ENCODE results near the gene POPDC2.

The POPDC2 gene

DNA sequence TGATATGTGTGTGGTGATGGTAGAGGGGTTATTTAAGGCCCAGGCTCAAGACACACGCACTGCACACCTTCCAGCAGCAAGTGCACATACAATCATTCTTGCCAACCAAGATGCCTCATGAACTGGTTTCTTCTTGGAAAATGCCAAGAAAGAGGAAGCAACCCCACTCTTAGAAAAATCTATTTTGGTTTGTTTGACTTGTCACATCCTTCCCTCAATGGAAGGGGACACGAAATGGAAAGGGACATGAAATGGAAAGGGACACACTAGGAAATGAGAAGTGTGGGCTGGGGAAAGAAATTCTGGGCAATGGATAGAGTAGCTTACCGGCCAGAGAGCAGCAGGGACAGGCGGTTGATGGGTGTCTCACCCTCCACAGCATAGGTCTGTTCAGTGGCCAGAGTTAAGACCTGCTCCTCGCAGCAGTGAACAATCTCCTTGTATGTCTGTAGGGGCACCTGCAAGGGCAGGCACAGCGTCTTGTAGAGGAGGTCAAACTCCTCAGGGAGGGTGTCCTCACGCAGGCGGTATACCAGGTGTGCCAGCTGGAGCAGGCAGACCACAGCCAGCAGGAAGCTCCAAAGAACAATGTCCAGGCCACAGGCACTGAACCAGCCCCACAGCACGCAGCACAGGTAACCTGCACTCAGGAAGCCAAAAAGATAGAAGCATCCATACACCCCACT lies 640 bp downstream of the POPDC2 start:
- no peak overlapping the region for H3K4me3 ChIP-seq (ENCODE audit: low read depth, low read length)
- TF ChIP-seq, protein P1, sequence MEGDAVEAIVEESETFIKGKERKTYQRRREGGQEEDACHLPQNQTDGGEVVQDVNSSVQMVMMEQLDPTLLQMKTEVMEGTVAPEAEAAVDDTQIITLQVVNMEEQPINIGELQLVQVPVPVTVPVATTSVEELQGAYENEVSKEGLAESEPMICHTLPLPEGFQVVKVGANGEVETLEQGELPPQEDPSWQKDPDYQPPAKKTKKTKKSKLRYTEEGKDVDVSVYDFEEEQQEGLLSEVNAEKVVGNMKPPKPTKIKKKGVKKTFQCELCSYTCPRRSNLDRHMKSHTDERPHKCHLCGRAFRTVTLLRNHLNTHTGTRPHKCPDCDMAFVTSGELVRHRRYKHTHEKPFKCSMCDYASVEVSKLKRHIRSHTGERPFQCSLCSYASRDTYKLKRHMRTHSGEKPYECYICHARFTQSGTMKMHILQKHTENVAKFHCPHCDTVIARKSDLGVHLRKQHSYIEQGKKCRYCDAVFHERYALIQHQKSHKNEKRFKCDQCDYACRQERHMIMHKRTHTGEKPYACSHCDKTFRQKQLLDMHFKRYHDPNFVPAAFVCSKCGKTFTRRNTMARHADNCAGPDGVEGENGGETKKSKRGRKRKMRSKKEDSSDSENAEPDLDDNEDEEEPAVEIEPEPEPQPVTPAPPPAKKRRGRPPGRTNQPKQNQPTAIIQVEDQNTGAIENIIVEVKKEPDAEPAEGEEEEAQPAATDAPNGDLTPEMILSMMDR (IDR thresholded peaks at IDR 0.05; ENCODE audit: insufficient read depth, low read depth, low read length, missing control alignments), result no peak
- DNase-seq (ENCODE audit: low read depth), result no peak

GRCh38 chr3:119658994-119659393 lies 1.4 kb downstream of the POPDC2 start:
- no peak overlapping the region for H3K4me3 ChIP-seq (ENCODE audit: low read depth, low read length)
- TF ChIP-seq, protein P1 (IDR thresholded peaks at IDR 0.05; ENCODE audit: insufficient read depth, low read depth, low read length, missing control alignments), result no peak
- DNase-seq (ENCODE audit: low read depth), result no peak

GRCh38 chr3:119657887-119658702 lies 2.3 kb downstream of the POPDC2 start:
- TF ChIP-seq, protein P1 (IDR thresholded peaks at IDR 0.05; ENCODE audit: insufficient read depth, low read depth, low read length, missing control alignments), result no peak
- peak; percentile 39 for DNase-seq (ENCODE audit: low read depth)
- H3K4me3 ChIP-seq (ENCODE audit: low read depth, low read length), result no peak overlapping the region

GRCh38 chr3:119653876-119654275 lies 6.5 kb downstream of the POPDC2 start:
- no peak overlapping the region for H3K4me3 ChIP-seq (ENCODE audit: low read depth, low read length)
- DNase-seq (ENCODE audit: low read depth), result no peak
- TF ChIP-seq, protein P1 (IDR thresholded peaks at IDR 0.05; ENCODE audit: insufficient read depth, low read depth, low read length, missing control alignments), result no peak

DNA sequence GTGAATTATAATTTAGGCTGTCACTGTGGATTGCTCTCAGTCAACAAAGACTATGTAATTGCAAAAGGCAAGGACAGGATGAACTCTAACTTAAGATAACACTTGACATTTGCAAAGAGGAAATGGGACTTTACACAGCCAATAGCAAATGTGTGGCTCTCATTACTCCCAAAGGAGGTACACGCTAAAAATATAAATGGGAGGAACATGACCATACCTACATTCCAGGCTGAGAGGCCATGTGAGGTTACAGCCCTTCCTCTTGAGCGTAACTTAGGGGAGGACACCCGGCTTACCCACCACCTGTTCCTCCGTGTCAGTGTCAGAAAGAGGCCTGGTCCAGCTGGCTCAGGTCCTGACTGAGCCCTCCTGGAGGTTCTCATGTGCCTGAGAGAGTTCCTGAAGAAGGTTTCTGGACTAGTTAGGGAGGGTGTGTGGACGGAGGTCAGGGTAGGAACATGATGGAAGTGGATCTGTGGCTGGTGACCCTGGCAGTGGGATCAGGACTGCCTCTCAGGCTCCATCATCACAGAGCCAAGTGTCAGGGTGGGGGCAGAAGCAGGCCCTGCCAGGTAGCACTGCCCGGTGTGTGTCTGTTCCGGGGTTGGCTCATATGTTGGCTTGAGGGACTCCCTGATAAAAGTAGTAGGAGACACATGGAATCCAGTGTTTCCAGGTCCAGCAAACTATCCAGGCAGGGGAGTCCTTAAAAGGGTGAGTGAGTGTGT lies 7.9 kb downstream of the POPDC2 start:
- no peak overlapping the region for H3K4me3 ChIP-seq (ENCODE audit: low read depth, low read length)
- no peak for DNase-seq (ENCODE audit: low read depth)
- TF ChIP-seq, protein P1 (IDR thresholded peaks at IDR 0.05; ENCODE audit: insufficient read depth, low read depth, low read length, missing control alignments), result no peak

DNA sequence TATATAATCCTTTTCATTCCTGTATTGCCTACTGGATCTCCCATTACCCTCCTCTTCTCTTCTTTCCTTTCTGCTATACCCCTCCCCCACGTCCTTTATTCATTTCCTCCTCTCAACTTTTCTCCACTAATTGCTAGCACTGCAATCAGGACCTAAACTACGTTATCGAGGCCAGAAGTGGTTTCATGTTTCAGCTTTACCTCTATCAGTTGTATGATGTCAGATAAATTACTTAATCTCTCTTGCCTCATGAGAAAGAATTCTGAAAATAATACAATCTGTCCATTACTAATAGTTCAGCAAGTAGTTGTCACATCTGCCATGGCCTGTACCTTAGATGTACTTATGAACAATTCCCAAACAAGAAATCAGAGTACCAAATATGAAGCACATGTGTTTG lies 10.6 kb downstream of the POPDC2 start:
- H3K4me3 ChIP-seq (ENCODE audit: low read depth, low read length), result no peak overlapping the region
- no peak for DNase-seq (ENCODE audit: low read depth)
- TF ChIP-seq, protein P1 (IDR thresholded peaks at IDR 0.05; ENCODE audit: insufficient read depth, low read depth, low read length, missing control alignments), result no peak
